ENCODE data around the gene UBE2J2. TPM values are rescaled to one million over a fixed set of nuclear protein-coding genes. Genes with fewer than 3 reads are reported as not detected.

The UBE2J2 gene
- total RNA-seq, 2 donors from 2014 or later, result 43.1 to 83.3 TPM

- intact Hi-C loops (cut with DNase I), result no loop called here
- no peaks in the 10 kb centered on the region for H3K36me3 ChIP-seq
- H3K27ac ChIP-seq, result no peak overlapping the region
- TF ChIP-seq, protein P1, sequence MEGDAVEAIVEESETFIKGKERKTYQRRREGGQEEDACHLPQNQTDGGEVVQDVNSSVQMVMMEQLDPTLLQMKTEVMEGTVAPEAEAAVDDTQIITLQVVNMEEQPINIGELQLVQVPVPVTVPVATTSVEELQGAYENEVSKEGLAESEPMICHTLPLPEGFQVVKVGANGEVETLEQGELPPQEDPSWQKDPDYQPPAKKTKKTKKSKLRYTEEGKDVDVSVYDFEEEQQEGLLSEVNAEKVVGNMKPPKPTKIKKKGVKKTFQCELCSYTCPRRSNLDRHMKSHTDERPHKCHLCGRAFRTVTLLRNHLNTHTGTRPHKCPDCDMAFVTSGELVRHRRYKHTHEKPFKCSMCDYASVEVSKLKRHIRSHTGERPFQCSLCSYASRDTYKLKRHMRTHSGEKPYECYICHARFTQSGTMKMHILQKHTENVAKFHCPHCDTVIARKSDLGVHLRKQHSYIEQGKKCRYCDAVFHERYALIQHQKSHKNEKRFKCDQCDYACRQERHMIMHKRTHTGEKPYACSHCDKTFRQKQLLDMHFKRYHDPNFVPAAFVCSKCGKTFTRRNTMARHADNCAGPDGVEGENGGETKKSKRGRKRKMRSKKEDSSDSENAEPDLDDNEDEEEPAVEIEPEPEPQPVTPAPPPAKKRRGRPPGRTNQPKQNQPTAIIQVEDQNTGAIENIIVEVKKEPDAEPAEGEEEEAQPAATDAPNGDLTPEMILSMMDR (IDR thresholded peaks at IDR 0.05), result no peak
- DNase-seq, result no peak
- no peaks in the 10 kb centered on the region for H3K9me3 ChIP-seq
- H3K9ac ChIP-seq (ENCODE audit: low read depth in 2 of 2, low read length in 2 of 2), result peak overlapping the region in 1 of 2 donors; percentile 69
- H3K27me3 ChIP-seq, result peaks cover 28% of the 10 kb centered on the region
- H3K4me1 ChIP-seq, result peaks cover 4% of the 10 kb centered on the region
- no peak overlapping the region for H3K4me3 ChIP-seq
These were observed 66.6 kb downstream of the UBE2J2 start for GRCh38 chr1:1206966-1207531.

- no peak for DNase-seq
- peak within 1 kb of the TSS in 1 of 2 donors; percentile 69 for H3K9ac ChIP-seq (ENCODE audit: low read depth in 2 of 2, low read length in 2 of 2)
- H3K4me1 ChIP-seq, result peaks cover 4% of the 10 kb centered on the region
These were observed 67.2 kb downstream of the UBE2J2 start, which contains the start of gene TNFRSF18 for GRCh38 chr1:1206376-1206965. TNFRSF18 (minus strand) TSS chr1:1206592; CDS start chr1:1206571, 21 bp downstream.

DNA sequence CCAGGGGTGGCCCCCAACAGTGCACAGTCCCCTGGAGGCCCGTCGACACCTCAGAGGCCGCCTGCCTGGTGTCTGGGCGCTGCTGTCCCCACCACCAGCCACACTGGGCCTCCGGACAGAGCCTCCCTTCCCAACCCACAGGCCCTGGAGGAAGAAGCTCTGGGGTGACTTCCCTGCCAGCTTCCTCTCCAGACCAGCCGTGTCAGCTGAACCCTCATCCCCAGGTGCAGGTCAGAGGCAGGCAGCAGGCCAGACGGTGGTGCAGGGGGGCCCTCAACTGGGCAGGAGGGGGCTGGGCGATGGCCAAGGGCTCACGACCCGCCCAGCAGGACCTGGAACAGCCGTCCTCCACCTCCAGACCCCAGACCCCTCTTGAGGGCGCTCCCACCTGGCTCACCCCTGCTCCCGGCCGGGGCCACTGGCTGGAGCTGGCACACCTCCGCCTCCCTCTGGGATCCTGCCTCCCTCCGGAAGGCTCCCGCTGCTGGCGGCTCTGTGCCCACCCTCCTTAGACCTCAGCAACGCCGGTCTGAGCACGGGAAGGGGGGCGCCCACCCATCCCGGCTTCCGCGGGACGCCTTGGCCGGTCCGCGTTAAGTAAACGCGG, 67.8 kb downstream of the UBE2J2 start:
- TF ChIP-seq, protein P1 (IDR thresholded peaks at IDR 0.05), result no peak
- H3K27me3 ChIP-seq, result peaks cover 35% of the 10 kb centered on the region
- DNase-seq, result no peak
- H3K27ac ChIP-seq, result no peak overlapping the region
- intact Hi-C loops (cut with DNase I), result no loop called here
- H3K4me3 ChIP-seq, result peak overlapping the region; percentile 3
- H3K9ac ChIP-seq (ENCODE audit: low read depth in 2 of 2, low read length in 2 of 2), result peak overlapping the region in 1 of 2 donors; percentile 69
- peaks cover 4% of the 10 kb centered on the region for H3K4me1 ChIP-seq
- no peaks in the 10 kb centered on the region for H3K9me3 ChIP-seq
- no peaks in the 10 kb centered on the region for H3K36me3 ChIP-seq

More at GRCh38 chr1:1206376-1206965, 67.2 kb downstream of the UBE2J2 start, which contains the start of gene TNFRSF18:
- H3K4me3 ChIP-seq, result peak within 1 kb of the TSS; percentile 3
- intact Hi-C loops (cut with DNase I), result no loop called here
- no peaks in the 10 kb centered on the region for H3K9me3 ChIP-seq
- no peaks in the 10 kb centered on the region for H3K36me3 ChIP-seq
- peaks cover 29% of the 10 kb centered on the region for H3K27me3 ChIP-seq
- TF ChIP-seq, protein P1 (IDR thresholded peaks at IDR 0.05), result no peak
- no peak within 1 kb of the TSS for H3K27ac ChIP-seq

GRCh38 chr1:1204998-1205768, 68.5 kb downstream of the UBE2J2 start:
- Histone ChIP-seq H3K9me3 (no peaks in the 10 kb centered on the region), H3K4me1 (peaks cover 4% of the 10 kb centered on the region), H3K27me3 (peaks cover 42% of the 10 kb centered on the region), H3K9ac (ENCODE audit: low read depth in 2 of 2, low read length in 2 of 2) (peak overlapping the region in 1 of 2 donors; percentile 69), H3K36me3 (no peaks in the 10 kb centered on the region), H3K4me3 (no peak overlapping the region), H3K27ac (no peak overlapping the region)
- intact Hi-C loops (cut with DNase I), result no loop called here
- TF ChIP-seq, protein P1 (IDR thresholded peaks at IDR 0.05), result no peak
- no peak for DNase-seq

GRCh38 chr1:1204425-1204920, 69.2 kb downstream of the UBE2J2 start:
- Histone ChIP-seq H3K27ac (no peak overlapping the region), H3K9ac (ENCODE audit: low read depth in 2 of 2, low read length in 2 of 2) (no peak overlapping the region), H3K4me1 (peaks cover 4% of the 10 kb centered on the region), H3K27me3 (peaks cover 46% of the 10 kb centered on the region), H3K9me3 (no peaks in the 10 kb centered on the region), H3K4me3 (no peak overlapping the region), H3K36me3 (no peaks in the 10 kb centered on the region)
- TF ChIP-seq, protein P1 (IDR thresholded peaks at IDR 0.05), result no peak
- intact Hi-C loops (cut with DNase I), result no loop called here
- no peak for DNase-seq

Measured in colonic mucosa (tissue), 4 donors.